ENCODE measurements around the gene JPT2.
"Not testable (repeated sequence)": the region's sequence is repeated elsewhere in the genome, so short reads cannot be mapped to it uniquely, and the experiment has no call there.

Gene JPT2

DNA sequence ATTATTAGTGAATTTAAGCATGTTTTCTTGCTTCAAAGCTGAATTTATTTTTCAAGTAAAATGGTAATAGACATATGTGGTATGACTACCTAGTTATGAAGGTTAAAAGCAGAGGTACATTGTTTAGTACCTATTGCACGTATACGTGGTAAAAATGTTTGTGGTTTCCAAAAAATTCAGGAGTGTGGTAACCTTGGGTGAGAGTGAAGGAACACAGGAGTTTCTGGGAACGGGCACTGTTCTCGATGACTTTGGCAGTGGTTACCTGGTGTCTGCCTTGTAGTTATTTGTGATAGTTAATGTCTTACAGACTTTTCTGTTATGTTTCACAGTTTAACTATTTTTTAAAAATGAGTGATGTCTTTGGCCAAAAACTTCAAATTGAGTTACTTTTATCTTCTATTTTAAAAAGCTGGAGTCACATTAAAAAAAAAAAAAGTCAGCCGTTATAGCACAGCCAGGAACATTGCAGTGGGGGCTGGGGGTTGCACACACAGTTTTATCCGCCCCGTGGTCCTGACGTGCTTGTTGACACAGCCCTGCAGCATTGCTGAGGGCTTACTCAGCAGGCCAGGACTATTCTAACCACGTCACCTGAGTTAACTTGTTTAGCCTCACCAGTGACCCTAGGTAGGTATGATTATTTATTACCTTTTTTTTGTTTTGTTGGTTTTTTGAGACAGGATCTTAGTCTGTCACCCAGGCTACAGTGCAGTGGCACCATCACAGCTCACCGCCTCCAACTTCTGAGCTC is 10.9 kb downstream of the JPT2 start:
- Histone ChIP-seq H3K27me3 (replicated peaks; ENCODE audit: control insufficient read depth, insufficient read depth, low read length, poor library complexity, severe bottlenecking) (no peaks in the 10 kb centered on the region), H3K4me1 (ENCODE audit: control insufficient read depth, insufficient read depth, low read length, poor library complexity, severe bottlenecking) (no peaks in the 10 kb centered on the region), H3K4me3 (ENCODE audit: insufficient read depth, low read depth, low read length, poor library complexity, severe bottlenecking) (no peak overlapping the region), H3K9me3 (ENCODE audit: control insufficient read depth, low read length) (no peaks in the 10 kb centered on the region), H3K36me3 (ENCODE audit: control insufficient read depth, insufficient read depth, low read length) (peaks cover 67% of the 10 kb centered on the region), H3K27ac (ENCODE audit: insufficient read depth, low read length, poor library complexity, severe bottlenecking) (no peak overlapping the region)
- no peak for DNase-seq

- no peak for DNase-seq
- Histone ChIP-seq H3K36me3 (ENCODE audit: control insufficient read depth, insufficient read depth, low read length) (peaks cover 72% of the 10 kb centered on the region), H3K27me3 (replicated peaks; ENCODE audit: control insufficient read depth, insufficient read depth, low read length, poor library complexity, severe bottlenecking) (no peaks in the 10 kb centered on the region), H3K4me1 (ENCODE audit: control insufficient read depth, insufficient read depth, low read length, poor library complexity, severe bottlenecking) (no peaks in the 10 kb centered on the region), H3K9me3 (ENCODE audit: control insufficient read depth, low read length) (no peaks in the 10 kb centered on the region), H3K4me3 (ENCODE audit: insufficient read depth, low read depth, low read length, poor library complexity, severe bottlenecking) (no peak overlapping the region), H3K27ac (ENCODE audit: insufficient read depth, low read length, poor library complexity, severe bottlenecking) (no peak overlapping the region)
Measured at GRCh38 chr16:1689853-1690252, 11.8 kb downstream of the JPT2 start.

DNA sequence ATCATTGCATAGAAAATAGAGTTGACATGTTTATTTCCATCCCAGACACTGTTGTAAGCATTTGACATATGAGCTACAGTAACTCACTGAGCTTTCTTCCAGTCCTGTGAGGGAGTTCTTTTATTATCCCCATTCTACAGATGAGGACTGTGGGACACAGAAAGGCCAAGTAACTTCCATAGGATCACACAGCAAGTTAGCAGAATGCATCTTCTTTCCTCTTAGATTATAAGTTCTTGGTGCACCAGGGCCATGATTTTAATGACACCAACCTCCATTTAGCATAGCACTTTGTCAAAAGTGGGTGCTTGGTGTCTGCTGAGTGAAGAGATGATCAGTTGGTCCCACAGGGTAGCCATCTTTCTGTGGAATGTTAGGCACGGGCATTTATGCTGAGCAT is 12.7 kb downstream of the JPT2 start:
- H3K9me3 ChIP-seq (ENCODE audit: control insufficient read depth, low read length) = no peaks in the 10 kb centered on the region
- H3K27ac ChIP-seq (ENCODE audit: insufficient read depth, low read length, poor library complexity, severe bottlenecking) = no peak overlapping the region
- DNase-seq = no peak
- H3K36me3 ChIP-seq (ENCODE audit: control insufficient read depth, insufficient read depth, low read length) = peaks cover 66% of the 10 kb centered on the region
- H3K4me3 ChIP-seq (ENCODE audit: insufficient read depth, low read depth, low read length, poor library complexity, severe bottlenecking) = no peak overlapping the region
- no peaks in the 10 kb centered on the region for H3K27me3 ChIP-seq (replicated peaks; ENCODE audit: control insufficient read depth, insufficient read depth, low read length, poor library complexity, severe bottlenecking)
- H3K4me1 ChIP-seq (ENCODE audit: control insufficient read depth, insufficient read depth, low read length, poor library complexity, severe bottlenecking) = no peaks in the 10 kb centered on the region

DNA sequence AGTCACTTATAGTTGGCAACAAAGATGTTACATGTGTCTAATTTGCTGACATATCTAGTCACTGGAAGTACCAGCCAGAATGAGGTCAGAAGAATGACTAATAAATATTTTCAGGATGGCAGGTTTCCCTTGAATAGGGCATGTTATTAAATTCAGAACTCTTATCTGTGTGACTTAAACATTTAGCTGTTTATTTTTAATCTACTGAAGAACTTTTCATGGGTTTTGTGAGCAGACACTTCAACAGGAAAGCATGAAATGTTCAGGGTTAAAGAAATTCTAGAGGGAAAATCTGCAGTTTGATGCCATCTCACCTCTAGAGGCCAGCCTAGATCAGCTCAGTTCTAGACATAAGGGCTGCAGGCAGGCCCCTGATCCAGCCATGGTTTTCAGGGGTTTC is 13.2 kb downstream of the JPT2 start:
- DNase-seq = no peak
- Histone ChIP-seq H3K4me1 (ENCODE audit: control insufficient read depth, insufficient read depth, low read length, poor library complexity, severe bottlenecking) (no peaks in the 10 kb centered on the region), H3K4me3 (ENCODE audit: insufficient read depth, low read depth, low read length, poor library complexity, severe bottlenecking) (no peak overlapping the region), H3K36me3 (ENCODE audit: control insufficient read depth, insufficient read depth, low read length) (peaks cover 65% of the 10 kb centered on the region), H3K27me3 (replicated peaks; ENCODE audit: control insufficient read depth, insufficient read depth, low read length, poor library complexity, severe bottlenecking) (no peaks in the 10 kb centered on the region), H3K27ac (ENCODE audit: insufficient read depth, low read length, poor library complexity, severe bottlenecking) (no peak overlapping the region), H3K9me3 (ENCODE audit: control insufficient read depth, low read length) (no peaks in the 10 kb centered on the region)

- H3K27ac ChIP-seq (ENCODE audit: insufficient read depth, low read length, poor library complexity, severe bottlenecking) = no peak overlapping the region
- no peaks in the 10 kb centered on the region for H3K9me3 ChIP-seq (ENCODE audit: control insufficient read depth, low read length)
Measured at GRCh38 chr16:1691956-1692355, 13.9 kb downstream of the JPT2 start.

GRCh38 chr16:1696863-1697262 is 18.8 kb downstream of the JPT2 start:
- Histone ChIP-seq H3K4me1 (ENCODE audit: control insufficient read depth, insufficient read depth, low read length, poor library complexity, severe bottlenecking) (no peaks in the 10 kb centered on the region), H3K36me3 (ENCODE audit: control insufficient read depth, insufficient read depth, low read length) (peaks cover 65% of the 10 kb centered on the region), H3K27ac (ENCODE audit: insufficient read depth, low read length, poor library complexity, severe bottlenecking) (no peak overlapping the region), H3K27me3 (replicated peaks; ENCODE audit: control insufficient read depth, insufficient read depth, low read length, poor library complexity, severe bottlenecking) (no peaks in the 10 kb centered on the region), H3K4me3 (ENCODE audit: insufficient read depth, low read depth, low read length, poor library complexity, severe bottlenecking) (no peak overlapping the region), H3K9me3 (ENCODE audit: control insufficient read depth, low read length) (no peaks in the 10 kb centered on the region)
- DNase-seq = no peak

More at GRCh38 chr16:1691956-1692355, 13.9 kb downstream of the JPT2 start:
- Histone ChIP-seq H3K36me3 (ENCODE audit: control insufficient read depth, insufficient read depth, low read length) (peaks cover 63% of the 10 kb centered on the region), H3K4me3 (ENCODE audit: insufficient read depth, low read depth, low read length, poor library complexity, severe bottlenecking) (no peak overlapping the region), H3K27me3 (replicated peaks; ENCODE audit: control insufficient read depth, insufficient read depth, low read length, poor library complexity, severe bottlenecking) (no peaks in the 10 kb centered on the region), H3K4me1 (ENCODE audit: control insufficient read depth, insufficient read depth, low read length, poor library complexity, severe bottlenecking) (no peaks in the 10 kb centered on the region)
- no peak for DNase-seq

GRCh38 chr16:1698680-1699079 is 20.6 kb downstream of the JPT2 start:
- no peak for DNase-seq
- H3K9me3 ChIP-seq (ENCODE audit: control insufficient read depth, low read length) = no peaks in the 10 kb centered on the region
- H3K27me3 ChIP-seq (replicated peaks; ENCODE audit: control insufficient read depth, insufficient read depth, low read length, poor library complexity, severe bottlenecking) = no peaks in the 10 kb centered on the region
- H3K27ac ChIP-seq (ENCODE audit: insufficient read depth, low read length, poor library complexity, severe bottlenecking) = no peak overlapping the region
- no peak overlapping the region for H3K4me3 ChIP-seq (ENCODE audit: insufficient read depth, low read depth, low read length, poor library complexity, severe bottlenecking)
- peaks cover 47% of the 10 kb centered on the region for H3K36me3 ChIP-seq (ENCODE audit: control insufficient read depth, insufficient read depth, low read length)
- H3K4me1 ChIP-seq (ENCODE audit: control insufficient read depth, insufficient read depth, low read length, poor library complexity, severe bottlenecking) = no peaks in the 10 kb centered on the region

DNA sequence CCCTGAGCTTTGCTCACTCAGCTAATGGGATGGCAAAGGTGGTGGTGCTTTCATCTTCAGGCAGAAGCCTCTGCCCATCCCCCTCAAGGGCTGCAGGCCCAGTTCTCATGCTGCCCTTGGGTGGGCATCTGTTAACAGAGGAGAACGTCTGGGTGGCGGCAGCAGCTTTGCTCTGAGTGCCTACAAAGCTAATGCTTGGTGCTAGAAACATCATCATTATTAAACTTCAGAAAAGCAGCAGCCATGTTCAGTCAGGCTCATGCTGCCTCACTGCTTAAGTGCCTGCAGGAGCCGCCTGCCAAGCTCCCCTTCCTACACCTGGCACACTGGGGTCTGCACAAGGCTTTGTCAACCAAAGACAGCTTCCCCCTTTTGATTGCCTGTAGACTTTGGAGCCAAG is 22.2 kb downstream of the JPT2 start:
- Histone ChIP-seq H3K27ac (ENCODE audit: insufficient read depth, low read length, poor library complexity, severe bottlenecking) (no peak overlapping the region), H3K4me3 (ENCODE audit: insufficient read depth, low read depth, low read length, poor library complexity, severe bottlenecking) (no peak overlapping the region), H3K9me3 (ENCODE audit: control insufficient read depth, low read length) (no peaks in the 10 kb centered on the region), H3K4me1 (ENCODE audit: control insufficient read depth, insufficient read depth, low read length, poor library complexity, severe bottlenecking) (no peaks in the 10 kb centered on the region), H3K36me3 (ENCODE audit: control insufficient read depth, insufficient read depth, low read length) (peaks cover 41% of the 10 kb centered on the region), H3K27me3 (replicated peaks; ENCODE audit: control insufficient read depth, insufficient read depth, low read length, poor library complexity, severe bottlenecking) (no peaks in the 10 kb centered on the region)
- no peak for DNase-seq

- DNase-seq = no peak
- H3K27me3 ChIP-seq (replicated peaks; ENCODE audit: control insufficient read depth, insufficient read depth, low read length, poor library complexity, severe bottlenecking) = no peaks in the 10 kb centered on the region
- no peak overlapping the region for H3K4me3 ChIP-seq (ENCODE audit: insufficient read depth, low read depth, low read length, poor library complexity, severe bottlenecking)
- no peak overlapping the region for H3K27ac ChIP-seq (ENCODE audit: insufficient read depth, low read length, poor library complexity, severe bottlenecking)
- no peaks in the 10 kb centered on the region for H3K9me3 ChIP-seq (ENCODE audit: control insufficient read depth, low read length)
- no peaks in the 10 kb centered on the region for H3K4me1 ChIP-seq (ENCODE audit: control insufficient read depth, insufficient read depth, low read length, poor library complexity, severe bottlenecking)
- H3K36me3 ChIP-seq (ENCODE audit: control insufficient read depth, insufficient read depth, low read length) = peaks cover 41% of the 10 kb centered on the region
Measured at GRCh38 chr16:1701216-1701878, 23.3 kb downstream of the JPT2 start.

DNA sequence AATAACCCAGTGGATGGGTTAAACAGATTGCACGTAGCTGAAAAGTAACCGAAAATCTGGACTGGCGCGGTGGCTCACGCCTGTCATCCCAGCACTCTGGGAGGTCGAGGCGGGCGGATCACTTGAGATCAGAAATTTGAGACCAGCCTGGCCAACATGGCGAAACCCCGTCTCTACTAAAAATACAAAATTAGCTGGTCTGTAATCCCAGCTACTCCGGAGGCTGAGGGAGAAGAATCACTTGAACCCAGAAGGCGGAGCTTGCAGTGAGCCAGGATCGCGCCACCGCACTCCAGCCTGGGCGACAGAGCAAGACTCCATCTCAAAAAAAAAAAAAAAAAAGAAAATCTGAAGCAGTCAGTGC is 27.2 kb downstream of the JPT2 start:
- H3K27ac ChIP-seq (ENCODE audit: insufficient read depth, low read length, poor library complexity, severe bottlenecking) = peak overlapping the region; percentile 85
- not testable (repeated sequence) for H3K27me3 ChIP-seq (replicated peaks; ENCODE audit: control insufficient read depth, insufficient read depth, low read length, poor library complexity, severe bottlenecking); H3K9me3 ChIP-seq (ENCODE audit: control insufficient read depth, low read length)
- peaks cover 21% of the 10 kb centered on the region for H3K4me1 ChIP-seq (ENCODE audit: control insufficient read depth, insufficient read depth, low read length, poor library complexity, severe bottlenecking)
- H3K36me3 ChIP-seq (ENCODE audit: control insufficient read depth, insufficient read depth, low read length) = peaks cover 10% of the 10 kb centered on the region
- H3K4me3 ChIP-seq (ENCODE audit: insufficient read depth, low read depth, low read length, poor library complexity, severe bottlenecking) = peak overlapping the region; percentile 88
- peak in 2 of 3 donors; percentile 28 to 32 for DNase-seq
